Activated naive CD4-positive, alpha-beta T cell treated with Interleukin-2 at 50 U/mL for 16 hours (primary cell): ENCODE results near the gene DOCK1.

Experiments
- DNase-seq: peaks from one replicate; pipeline ENCODE4 v3.0.0-alpha.2; 2020

DOCK1 gene

DNA sequence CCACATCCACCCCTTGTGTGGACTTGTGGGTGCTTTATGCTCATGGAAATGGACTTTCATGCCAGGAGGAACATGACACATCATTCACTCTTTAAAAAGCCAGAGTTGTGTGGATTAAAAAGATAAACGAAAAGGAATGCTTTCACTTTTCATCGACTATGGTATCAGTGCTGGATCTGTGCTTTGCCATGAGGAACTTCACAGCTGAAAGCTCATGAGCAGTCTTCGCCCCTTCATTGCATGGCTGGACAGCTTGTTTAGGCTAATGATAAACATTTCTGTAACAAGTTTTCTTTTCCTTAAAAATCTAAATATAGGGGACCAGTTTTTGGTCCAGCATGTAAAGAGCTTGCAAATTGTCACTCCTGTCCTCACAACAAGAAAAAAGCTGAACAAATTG lies 470.2 kb downstream of the DOCK1 start:
- no peak for DNase-seq

DNA sequence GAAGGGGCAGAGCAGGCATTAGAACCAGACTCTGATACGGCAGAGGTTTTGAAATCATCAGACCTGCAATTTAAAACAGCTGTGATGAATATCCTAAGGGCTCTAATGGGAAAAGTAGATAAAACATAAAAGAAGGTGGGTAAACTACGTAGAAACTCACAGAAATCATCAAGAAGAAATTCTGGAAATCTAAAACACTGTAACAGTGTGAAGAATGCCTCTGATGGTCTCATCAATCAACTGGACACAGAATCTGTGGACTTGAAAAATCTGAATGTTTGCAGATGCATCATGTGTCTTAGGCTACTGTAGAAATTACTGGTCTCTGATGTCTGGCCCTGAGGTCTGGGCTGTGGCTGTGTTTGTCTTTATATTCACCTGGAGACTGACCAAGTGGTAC lies 470.8 kb downstream of the DOCK1 start:
- no peak for DNase-seq

DNA sequence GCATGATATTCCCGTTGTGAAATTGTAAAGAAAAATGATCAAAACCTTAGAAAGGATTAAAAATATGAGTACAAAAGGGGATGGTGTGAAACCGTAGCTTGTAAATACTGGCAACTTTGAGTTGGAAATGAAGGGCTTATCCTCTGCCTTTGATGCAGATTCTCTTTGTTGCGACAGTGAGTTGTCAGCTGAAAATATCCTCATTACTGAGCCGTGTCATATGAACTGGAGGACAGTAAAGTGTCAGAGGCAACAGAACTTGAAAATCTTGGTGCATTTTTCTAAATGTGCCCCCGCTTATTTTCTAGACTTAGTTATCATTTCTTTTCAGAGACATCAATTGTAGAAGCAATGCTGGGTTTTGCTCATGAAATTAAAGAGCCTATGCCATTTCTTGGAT lies 473.4 kb downstream of the DOCK1 start:
- DNase-seq = no peak

DNA sequence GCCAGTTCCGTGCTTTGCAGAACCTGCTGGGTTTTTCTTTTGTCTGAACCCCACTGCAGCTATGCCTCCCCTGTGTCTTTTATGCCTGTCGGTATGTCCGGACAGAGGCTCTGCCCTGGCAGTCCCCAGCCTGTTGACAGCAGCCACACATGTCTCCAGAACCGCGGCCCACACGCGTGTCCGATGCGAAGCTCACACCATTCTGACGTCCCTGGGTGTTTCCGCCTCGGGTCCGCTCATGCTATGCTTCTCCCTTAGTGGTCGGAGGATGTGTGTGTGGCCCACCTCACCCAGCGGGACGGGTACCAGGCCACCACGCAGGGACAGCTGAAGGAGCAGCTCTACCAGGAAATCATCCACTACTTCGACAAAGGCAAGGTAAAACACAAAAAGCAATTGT lies 479.3 kb downstream of the DOCK1 start:
- DNase-seq = no peak

DNA sequence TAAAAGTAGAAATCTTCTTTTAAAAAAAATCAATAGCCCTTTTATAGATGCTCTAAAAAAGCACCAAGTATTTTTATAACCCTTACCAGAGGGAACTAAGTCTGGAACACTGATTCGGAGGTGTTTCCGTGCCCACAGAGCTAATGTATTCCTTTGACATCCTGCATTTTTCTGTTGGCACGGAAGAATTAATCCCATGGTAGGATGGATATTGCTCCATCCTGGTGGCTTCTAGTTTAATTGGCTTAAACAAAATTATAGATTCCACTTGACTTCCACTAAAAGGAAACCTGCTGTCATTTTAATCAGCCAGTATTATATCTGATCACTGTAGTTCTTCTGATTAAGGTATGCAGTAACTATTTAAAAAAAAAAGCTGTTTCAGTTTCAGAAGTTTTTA lies 479.8 kb downstream of the DOCK1 start:
- DNase-seq = no peak

DNA sequence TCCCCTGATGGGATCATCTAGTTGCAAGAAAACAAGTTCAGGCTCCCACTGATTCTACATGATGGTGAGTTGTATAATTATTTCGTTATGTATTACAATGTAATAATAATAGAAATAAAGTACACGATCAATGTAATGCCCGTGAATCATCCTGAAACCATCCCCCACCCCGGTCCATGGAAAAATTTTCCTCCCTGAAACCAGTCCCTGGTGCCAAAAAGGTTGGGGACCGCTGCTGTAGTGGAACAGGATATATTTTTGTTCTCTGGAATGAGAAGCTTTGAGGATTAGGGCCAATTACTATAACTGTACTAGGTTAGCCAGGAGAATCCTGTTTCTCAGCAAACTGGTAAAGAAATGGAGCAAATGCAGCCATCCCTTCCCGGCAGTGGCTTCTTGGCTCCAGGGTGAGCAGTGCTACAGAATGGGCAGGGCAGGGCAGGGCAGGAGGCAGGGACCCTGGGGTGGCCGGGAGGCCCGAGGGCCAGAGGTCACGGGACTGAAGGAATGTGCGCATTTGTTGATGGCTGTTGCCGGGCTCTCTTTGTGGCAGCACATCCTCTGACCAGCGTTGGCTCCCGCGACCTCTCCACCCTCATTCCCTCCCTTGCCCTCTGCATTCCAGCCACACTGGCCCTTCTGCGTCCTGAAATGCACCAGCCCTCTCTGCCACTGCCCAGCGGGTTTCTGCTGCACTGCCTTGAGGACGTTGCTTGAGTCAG lies 481.5 kb downstream of the DOCK1 start:
- DNase-seq = no peak

DNA sequence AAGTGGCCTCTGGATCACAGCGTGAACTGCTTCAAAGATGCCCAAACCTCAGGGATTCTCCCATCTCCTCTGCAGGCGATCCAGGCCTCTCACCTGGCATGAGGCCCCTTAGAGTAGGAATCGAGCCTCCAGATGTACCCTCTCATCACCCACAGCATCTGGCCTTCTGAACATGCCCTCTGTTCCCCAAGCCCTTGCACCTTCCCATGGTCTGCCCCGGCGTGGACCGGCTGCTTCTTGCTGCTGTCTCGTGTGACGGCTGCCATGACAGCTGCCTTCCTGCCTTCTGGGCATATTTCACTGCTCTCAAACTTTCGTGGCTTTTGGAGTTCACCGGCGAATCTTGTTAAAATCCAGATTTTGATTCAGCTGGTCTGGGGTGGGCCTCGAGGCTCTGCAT lies 486.6 kb downstream of the DOCK1 start:
- no peak for DNase-seq

DNA sequence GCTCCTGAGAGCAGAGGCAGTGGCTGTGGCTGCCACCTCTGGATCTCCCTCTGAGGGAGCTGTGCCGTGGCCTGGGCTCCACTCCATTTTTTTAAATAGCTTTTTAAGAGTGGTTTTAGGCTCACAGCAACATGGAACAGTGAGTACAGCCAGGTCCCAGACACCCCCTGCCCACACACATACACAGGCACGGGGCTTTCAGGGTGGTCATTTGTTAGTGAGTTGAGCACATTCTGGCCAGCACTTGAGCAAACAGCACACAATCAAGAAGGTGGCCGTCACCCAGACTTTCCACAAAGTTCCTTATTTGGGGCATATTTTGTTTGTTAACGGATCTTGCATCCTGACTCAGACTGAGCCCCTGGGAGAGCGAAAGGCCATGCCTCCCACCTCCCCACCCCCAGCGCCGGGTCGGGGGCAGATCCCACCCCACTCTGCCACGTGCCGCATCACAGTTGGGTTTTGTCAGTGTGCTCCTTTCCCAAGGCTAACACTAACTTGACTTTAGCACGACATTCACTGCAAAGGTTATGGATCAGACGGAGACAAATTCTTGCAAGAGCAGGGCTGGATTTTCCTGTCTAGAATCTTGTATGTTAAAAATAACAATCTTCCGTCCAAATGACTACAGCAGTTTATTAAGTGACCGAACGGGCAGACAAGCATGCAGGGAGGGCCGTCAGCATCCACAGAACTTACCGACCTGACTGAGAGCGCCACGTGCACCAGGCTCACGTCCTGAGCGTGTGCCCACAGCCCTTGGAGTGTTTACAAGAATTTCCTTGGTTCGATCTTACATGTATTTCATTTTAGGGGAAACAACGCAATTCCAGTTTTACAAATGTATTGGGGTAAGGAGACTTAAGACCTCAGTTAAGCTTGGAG lies 487.4 kb downstream of the DOCK1 start:
- no peak for DNase-seq

DNA sequence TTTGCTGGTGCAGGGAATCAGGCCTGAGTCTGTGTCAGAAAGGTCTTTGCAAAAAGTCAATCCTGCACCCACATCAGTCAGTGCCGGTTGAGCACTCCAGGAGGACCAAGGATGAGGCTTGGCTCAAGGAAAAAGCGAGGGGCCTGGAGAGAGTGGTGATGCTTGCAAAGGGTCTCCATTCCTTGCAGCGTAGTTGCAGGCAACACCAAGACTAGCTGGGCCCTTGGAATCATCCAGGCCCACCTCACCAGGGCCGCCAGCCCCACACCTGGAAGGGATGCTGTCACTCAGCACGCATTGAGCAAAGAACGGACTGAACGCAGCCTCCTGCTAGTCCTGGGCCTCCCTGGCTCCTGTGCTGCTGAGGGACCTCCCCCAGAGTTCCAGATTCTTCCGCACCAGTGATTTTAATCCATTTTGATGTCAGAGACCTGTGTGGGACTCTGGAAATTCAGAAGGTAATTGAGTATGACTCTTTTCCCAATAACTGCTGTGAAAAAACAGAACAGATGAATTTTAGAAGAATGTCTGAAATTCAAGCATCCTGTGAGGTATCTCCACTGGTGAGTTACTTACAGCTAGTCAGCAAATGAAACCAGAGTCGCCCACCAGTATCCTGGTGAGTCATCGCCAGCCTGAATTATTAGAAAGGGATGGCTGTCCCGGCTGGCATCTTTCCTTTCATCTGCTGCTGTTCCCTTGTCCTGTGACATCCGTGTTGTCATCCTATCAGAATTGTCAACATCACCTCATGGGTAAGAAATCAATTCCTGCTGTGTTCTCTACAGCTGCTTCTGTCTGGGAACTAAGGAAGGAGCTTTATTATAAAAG lies 493.1 kb downstream of the DOCK1 start:
- no peak for DNase-seq

DNA sequence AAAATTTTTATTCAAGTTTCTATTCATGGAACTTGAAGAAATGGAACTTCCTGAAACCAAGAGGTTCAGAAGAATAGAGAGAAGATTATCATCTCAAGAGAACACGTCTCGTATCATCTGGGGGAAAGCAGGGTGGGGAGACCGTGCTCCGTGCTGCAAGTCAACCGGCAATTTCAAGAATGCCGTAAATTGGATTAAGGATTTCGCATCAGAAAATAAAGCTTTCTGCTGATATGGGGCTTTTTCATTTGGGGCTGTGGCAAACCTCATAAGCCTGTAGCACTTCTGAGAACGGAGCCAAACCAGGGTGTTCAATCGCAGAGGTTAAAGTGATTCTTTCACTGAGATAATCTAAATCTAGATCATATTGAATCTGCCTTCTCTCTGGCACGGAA lies 493.7 kb downstream of the DOCK1 start:
- no peak for DNase-seq

DNA sequence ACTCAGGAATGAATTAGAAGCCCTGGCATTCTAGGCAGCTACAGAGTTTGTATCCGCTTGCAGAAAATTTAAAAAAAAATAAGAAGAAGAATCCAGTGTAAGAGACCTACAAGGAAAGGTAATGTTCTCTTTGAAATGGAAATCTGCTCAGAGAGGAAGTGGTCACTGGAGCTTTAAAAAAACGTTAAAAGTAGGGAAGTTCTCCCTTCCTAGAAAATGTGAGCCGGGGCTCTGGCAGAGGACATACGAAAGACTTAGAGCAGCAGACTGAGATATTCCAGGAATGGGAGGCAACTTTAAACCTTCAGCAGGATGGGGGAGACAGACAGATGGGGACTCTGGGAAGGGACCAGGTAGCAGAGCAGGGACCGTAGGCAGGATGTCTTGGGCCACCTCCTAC lies 494.4 kb downstream of the DOCK1 start:
- DNase-seq = no peak

DNA sequence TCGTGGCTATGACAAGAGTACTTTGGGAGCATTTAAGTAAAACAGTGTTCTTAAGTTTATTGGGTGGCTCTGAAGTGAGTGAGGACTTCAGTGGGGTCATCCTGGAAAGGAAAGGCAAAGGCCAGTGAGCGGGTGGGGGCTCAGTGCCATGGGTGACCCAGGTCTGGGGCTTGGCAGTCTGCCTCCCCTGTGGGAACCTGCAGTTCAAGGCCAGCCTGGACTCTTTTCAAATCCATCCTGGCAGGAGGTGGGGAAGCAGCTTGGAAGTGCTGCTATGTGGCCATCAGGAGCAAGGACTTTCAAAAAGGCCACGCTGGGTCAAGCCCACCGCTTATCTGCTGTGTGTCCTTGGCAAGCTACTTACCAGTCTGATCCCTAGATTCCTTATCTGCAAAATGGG lies 495.0 kb downstream of the DOCK1 start:
- DNase-seq = no peak

DNA sequence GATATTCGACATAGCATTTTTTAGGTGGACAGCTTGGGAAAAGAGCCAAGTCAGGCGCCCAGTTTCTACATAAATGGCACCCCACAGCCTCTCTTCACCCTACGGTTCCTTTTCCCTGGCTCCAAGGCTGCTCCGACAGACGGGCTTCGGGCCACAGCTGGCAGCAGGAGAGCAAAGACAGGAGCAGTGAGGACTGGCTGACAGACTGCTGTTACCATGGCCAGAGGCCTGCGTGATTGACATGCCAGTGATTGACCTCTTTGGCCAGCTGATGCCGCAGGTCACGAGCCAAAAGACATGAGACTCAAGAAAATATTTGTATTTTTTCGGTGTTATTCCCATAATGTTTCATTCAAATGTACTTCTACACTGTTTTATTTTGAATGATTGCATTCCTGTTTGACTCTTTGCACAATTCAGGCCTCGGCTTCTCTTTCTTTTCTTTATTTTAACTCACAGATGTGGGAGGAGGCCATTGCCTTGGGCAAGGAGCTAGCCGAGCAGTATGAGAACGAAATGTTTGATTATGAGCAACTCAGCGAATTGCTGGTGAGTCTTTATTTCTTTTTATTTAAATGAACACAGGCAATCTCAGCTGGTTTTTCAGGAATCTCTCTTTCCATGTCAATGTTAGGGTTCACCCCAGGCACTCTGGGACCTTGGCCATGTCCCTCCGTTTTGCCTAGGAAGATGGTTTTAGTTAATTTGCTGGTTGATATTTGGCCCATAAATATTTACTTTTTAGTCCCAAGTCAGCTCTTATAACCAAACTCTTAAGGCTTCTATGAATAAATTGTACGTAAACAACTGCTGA lies 497.6 kb downstream of the DOCK1 start:
- DNase-seq = no peak

DNA sequence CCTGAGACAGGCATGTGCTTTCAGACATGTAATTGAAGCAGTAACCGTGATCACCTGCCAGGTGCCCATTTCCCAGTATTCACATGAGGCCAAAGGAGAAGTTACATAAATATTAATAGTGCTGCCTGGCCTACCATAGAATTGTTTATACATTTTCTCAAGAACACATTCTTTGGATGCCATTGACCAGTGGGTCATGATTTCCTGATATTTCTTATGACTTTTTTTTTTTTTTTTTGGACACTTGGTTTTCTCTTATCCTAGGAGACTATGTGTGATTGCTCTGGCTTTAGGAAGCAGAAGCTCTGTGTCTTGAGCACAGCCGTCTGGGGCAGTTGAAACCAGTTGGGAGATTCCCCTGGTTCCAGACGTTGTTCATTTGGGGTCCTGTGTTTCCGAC lies 500.0 kb downstream of the DOCK1 start:
- no peak for DNase-seq

DNA sequence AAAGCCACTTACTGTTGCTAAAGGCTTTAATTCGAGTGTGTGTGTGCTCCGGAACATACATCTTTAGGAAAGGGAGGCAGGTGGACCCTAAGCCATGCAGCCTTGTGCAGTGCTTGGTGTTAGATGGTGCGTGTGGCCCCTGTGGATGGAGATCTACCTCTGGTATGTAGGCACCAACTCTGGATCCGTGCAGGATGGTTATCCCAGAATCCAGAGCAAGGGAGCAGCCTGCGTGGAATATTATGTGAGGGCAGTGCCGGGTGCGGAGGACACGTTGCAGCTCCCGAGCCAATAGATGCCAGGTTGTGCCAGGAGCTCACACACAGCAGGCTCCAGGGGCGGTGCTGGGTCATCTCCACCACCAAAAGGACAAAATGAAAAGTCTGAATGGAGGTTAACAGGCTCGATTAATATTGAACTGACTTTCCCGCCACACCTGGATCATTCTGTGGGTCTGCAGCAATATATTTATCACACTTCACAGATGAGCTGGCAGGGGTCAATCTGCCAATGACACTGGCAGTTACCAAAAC lies 500.9 kb downstream of the DOCK1 start:
- no peak for DNase-seq

DNA sequence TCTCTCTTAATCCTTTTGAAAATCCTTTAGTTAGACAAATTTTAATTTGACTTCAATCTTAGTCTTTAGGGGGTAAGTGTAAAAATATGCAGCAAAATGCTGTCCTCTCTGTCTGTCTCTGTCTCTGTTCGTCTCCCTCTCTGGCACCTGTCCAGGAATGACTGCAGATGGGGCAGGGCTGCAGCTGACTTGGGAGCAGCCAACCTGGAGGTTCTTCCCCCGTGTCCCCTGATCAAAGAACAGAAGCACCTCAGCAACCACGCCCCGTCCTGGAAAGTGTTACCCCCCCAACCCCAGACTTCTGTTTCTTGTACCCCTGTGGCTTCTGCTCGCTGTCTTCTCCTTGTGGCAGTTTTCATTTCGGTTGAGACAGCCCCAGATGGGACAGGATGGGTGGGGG lies 502.3 kb downstream of the DOCK1 start:
- no peak for DNase-seq

DNA sequence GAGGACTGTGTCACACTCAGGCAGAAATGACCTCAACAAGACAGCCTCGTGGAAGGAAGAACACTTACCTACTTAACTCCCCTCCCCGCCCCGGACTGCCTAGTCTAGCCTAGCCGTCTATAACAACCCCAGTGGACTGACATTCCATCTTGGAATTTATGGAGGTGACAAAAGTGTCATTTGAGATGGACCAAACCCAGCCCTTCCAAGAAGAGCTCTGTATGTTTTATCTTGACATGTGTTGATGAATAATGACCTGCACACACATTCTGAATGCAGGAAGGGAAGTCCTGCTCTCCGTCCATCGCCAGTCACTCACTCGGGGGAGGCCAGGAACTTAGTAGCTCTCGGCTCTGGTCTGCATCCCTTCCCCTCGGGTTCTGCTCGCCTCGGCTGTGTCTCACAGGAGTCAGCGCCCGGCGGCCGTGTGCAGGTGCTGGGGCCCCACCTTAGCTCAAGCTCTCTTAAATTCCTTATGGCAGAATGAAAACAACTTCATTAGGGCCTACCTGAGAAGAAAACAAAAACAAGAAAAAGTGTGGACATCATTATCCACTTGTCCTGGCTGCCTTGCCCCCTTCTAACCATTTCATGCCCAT lies 503.0 kb downstream of the DOCK1 start:
- DNase-seq = no peak

DNA sequence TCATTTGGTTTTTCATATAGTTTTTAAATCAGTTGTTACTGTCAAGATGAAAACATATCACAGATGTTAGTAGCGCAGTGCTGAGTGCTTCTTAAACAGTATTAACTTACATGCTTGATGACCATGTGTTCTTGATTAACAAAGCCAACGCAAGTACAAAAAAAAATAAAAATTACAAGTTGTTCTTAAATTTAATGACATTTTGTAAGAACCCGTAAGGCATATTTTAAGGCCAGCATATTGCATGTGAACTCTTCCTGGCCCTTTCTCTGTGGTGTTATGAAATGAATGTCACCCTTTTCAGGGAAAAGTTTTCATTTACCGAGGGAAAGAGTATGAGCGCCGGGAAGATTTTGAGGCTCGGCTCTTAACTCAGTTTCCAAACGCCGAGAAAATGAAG lies 503.5 kb downstream of the DOCK1 start:
- no peak for DNase-seq

DNA sequence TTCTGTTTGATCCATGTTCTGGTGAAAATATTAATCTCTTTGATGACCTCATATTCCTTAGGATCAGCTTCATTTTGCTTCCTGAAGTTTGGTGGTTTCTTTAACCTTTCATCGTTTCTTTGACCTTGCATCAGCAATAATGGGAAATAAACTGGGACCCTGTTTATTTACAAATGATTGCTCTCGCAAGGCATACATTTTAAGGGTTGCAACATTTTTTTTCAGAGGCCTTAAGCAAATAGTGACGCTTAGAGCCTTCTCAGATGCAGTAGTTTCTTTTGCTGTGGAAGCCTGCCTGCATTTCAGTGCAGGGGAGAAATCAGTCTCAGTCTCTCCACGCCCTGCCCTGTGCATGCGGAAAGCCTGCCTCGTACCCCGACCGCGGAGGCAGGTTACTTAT lies 504.8 kb downstream of the DOCK1 start:
- no peak for DNase-seq

DNA sequence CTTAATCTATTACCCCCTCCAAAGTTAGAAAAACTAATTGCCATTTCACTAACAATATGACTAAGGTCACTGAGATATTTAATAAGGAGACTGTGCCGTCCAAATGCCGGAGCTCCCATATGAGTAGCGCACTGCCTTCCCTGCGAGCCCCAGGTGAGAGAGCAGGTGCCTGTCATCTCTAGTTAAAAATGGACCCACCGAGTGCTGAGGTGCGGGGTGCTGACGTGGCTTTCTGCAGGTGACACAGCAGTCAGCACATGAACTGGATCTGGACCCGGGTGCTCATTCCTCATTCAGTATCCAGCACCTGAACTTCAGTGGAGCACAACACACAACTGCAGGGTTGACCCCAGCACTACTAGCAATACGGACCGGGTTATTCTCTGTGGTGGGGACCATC lies 505.8 kb downstream of the DOCK1 start:
- DNase-seq = no peak

DNA sequence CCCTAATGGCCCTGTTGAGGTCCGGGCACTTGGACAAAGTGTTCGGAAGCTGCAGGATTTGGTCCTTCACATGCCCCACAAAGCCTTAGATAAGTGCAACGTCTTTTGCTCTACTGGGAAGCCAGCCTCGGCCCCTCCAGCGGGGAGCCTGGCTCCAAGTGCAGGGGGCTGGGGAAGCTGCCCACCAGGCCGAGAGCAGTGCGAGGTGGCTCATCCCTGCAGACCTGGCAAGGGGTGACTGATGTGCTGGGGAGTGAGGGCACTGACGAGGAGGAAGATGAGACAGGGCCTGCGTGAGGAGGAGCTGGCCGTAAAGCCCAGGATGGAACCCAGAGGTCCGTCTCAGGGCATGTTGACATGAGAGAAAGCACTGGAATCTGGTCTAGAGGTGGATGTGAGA lies 508.1 kb downstream of the DOCK1 start:
- no peak for DNase-seq

DNA sequence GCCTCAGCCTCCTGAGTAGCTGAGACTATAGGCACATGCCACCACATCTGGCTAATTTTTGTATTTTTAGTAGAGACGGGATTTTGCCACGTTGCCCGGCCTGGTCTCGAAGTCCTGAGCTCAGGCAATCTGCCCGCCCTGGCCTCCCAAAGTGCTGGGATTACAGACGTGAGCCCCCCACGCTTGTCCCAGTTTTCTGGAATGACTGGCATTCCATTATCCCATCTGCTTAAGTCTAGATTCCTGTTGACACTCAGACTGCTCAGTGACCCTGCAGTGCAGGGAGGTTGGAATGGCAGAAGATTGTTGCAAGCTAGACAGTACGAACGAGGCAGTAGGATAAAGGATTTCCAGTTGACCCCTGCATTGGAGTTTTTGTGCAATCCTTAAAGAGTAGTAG lies 508.8 kb downstream of the DOCK1 start:
- no peak for DNase-seq
